Measurements from ENCODE around the gene LDHD. TPM values are rescaled to one million over a fixed set of nuclear protein-coding genes. Genes with fewer than 3 reads are reported as not detected.

Gene LDHD
- total and polyA plus RNA-seq, 10 of the 15 experiments (the other 5 are each of a cell fraction or from before 2014, with no cell fraction given) = 0.10 to 0.12 TPM; not detected in 8

GRCh38 chr16:75100603-75100990 lies 16.0 kb downstream of the LDHD start (continued):
- TF ChIP-seq, protein P1, sequence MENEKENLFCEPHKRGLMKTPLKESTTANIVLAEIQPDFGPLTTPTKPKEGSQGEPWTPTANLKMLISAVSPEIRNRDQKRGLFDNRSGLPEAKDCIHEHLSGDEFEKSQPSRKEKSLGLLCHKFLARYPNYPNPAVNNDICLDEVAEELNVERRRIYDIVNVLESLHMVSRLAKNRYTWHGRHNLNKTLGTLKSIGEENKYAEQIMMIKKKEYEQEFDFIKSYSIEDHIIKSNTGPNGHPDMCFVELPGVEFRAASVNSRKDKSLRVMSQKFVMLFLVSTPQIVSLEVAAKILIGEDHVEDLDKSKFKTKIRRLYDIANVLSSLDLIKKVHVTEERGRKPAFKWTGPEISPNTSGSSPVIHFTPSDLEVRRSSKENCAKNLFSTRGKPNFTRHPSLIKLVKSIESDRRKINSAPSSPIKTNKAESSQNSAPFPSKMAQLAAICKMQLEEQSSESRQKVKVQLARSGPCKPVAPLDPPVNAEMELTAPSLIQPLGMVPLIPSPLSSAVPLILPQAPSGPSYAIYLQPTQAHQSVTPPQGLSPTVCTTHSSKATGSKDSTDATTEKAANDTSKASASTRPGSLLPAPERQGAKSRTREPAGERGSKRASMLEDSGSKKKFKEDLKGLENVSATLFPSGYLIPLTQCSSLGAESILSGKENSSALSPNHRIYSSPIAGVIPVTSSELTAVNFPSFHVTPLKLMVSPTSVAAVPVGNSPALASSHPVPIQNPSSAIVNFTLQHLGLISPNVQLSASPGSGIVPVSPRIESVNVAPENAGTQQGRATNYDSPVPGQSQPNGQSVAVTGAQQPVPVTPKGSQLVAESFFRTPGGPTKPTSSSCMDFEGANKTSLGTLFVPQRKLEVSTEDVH (IDR thresholded peaks at IDR 0.05; ENCODE audit: low read depth, partially characterized antibody) = no peak
- no peak for TF ChIP-seq JUNB (IDR thresholded peaks at IDR 0.05)
- TF ChIP-seq NR2F1 (conservative IDR thresholded peaks at IDR 0.05) = no peak
- TF ChIP-seq HSF1 (IDR thresholded peaks at IDR 0.05; ENCODE audit: low read depth, low read length) = no peak
- no peak for TF ChIP-seq ZBED1 (IDR thresholded peaks at IDR 0.05; ENCODE audit: borderline replicate concordance)
- no peak for TF ChIP-seq NFYA (IDR thresholded peaks at IDR 0.05; ENCODE audit: borderline replicate concordance, low read depth, low read length)
- no peak for TF ChIP-seq SREBF2 (IDR thresholded peaks at IDR 0.05; ENCODE audit: low read length)
